Right ventricle myocardium superior (tissue), 1 donor: ENCODE measurements around the gene TAF1. TPM values are rescaled to one million over a fixed set of nuclear protein-coding genes. Genes with fewer than 3 reads are reported as not detected.
"Not testable (repeated sequence)": the region's sequence is repeated elsewhere in the genome, so short reads cannot be mapped to it uniquely, and the experiment has no call there.

Source experiments
- ATAC-seq: fragments of 200-7000 bp; cut with Tn5 transposase; one replicate; pipeline ENCODE4 v1.9.1; 2020; ENCODE audit warnings: mild to moderate bottlenecking; ENCODE audit not compliant: poor library complexity
- DNase-seq: peaks from one replicate; pipeline ENCODE4 v3.0.0-alpha.2; 2020
- intact Hi-C: fragments of 100-400 bp; cut with DNase I; formaldehyde crosslinking; loops from one replicate; pipeline ENCODE4 v1.11.2; 2022
- long read RNA-seq: library from polyadenylated mRNA; unstranded; transcript quantifications from one replicate; pipeline ENCODE4 v2.0.0, GENCODE V29; 2021
- total RNA-seq: library from RNA; stranded (reverse); fragmentation: NEBNext Ultra II Directional; extraction: Animal tissue kit (Norgen Biotek cat#: 25700); gene quantifications from one replicate; pipeline ENCODE4 v1.2.1, GENCODE V29; 2021
- donor health status: DM: no; HTN: yes; CAD: no; lungs with severe emphysema.

TAF1 gene
- total RNA-seq = 13.4 TPM
- long read RNA-seq, partial matches to known transcripts = 3 of 7 reads
- long read RNA-seq, other reads (novel, unspliced or antisense) = 3 of 7 reads

GRCh38 chrX:71365875-71366673 is at the start of gene TAF1:
TSS of gene TAF1 (plus strand) at chrX:71366357. CDS start at chrX:71366375, 18 bp downstream.
- intact Hi-C loops = no loop called here
- peak; percentile 96 for ATAC-seq

GRCh38 chrX:71316959-71317358 is 49.2 kb upstream of the TAF1 start:
- ATAC-seq = peak; percentile 68
- intact Hi-C loops, DNase-seq: not testable (repeated sequence)

More at GRCh38 chrX:71365875-71366673, at the start of gene TAF1:
- peak; percentile 95 for DNase-seq

GRCh38 chrX:71320126-71320525 is 46.0 kb upstream of the TAF1 start:
- no peak for DNase-seq
- no peak for ATAC-seq
- intact Hi-C loops = no loop called here

GRCh38 chrX:71321731-71322130 is 44.4 kb upstream of the TAF1 start:
- no peak for DNase-seq
- intact Hi-C loops = no loop called here
- ATAC-seq = peak; percentile 56

GRCh38 chrX:71324452-71324851 is 41.7 kb upstream of the TAF1 start:
- ATAC-seq, DNase-seq, intact Hi-C loops: not testable (repeated sequence)

- DNase-seq (no peak), ATAC-seq (no peak)
- intact Hi-C loops = no loop called here
Measured at GRCh38 chrX:71326394-71326793, 39.8 kb upstream of the TAF1 start.

- ATAC-seq, DNase-seq, intact Hi-C loops: not testable (repeated sequence)
Measured at GRCh38 chrX:71349151-71349665, 16.9 kb upstream of the TAF1 start.

- ATAC-seq, intact Hi-C loops, DNase-seq: not testable (repeated sequence)
Measured at GRCh38 chrX:71349867-71350266, 16.3 kb upstream of the TAF1 start.

- intact Hi-C loops, ATAC-seq, DNase-seq: not testable (repeated sequence)
Measured at GRCh38 chrX:71352439-71352838, 13.7 kb upstream of the TAF1 start.

- DNase-seq (no peak), ATAC-seq (no peak)
- intact Hi-C loops = no loop called here
Measured at GRCh38 chrX:71364221-71364620, 1.9 kb upstream of the TAF1 start.

- ATAC-seq (peak; percentile 5), DNase-seq (no peak)
- intact Hi-C loops = no loop called here
Measured at GRCh38 chrX:71365356-71365874, 742 bp upstream of the TAF1 start.

GRCh38 chrX:71366674-71367256 is 608 bp downstream of the TAF1 start:
- peak; percentile 18 for ATAC-seq
- DNase-seq = peak; percentile 40
- intact Hi-C loops = no loop called here

- ATAC-seq = no peak
- intact Hi-C loops = no loop called here
- DNase-seq = no peak
Measured at GRCh38 chrX:71367396-71367795, 1.2 kb downstream of the TAF1 start.

GRCh38 chrX:71372388-71372787 is 6.2 kb downstream of the TAF1 start:
- intact Hi-C loops = no loop called here
- no peak for ATAC-seq
- DNase-seq = no peak

- ATAC-seq (no peak), DNase-seq (no peak)
- intact Hi-C loops = no loop called here
Measured at GRCh38 chrX:71378732-71379131, 12.6 kb downstream of the TAF1 start.

- not testable (repeated sequence) for DNase-seq, ATAC-seq
- intact Hi-C loops = loop anchor here (10.0 kb wide), 1 partner anchor 173 kb away; no protein-coding TSS in a partner anchor
Measured at GRCh38 chrX:71391725-71392124, 25.6 kb downstream of the TAF1 start.

GRCh38 chrX:71393919-71394318 is 27.8 kb downstream of the TAF1 start:
- ATAC-seq (no peak), DNase-seq (no peak)
- intact Hi-C loops = loop anchor here (10.0 kb wide), 1 partner anchor 171 kb away; no protein-coding TSS in a partner anchor

- intact Hi-C loops = loop anchor here (10.0 kb wide), 1 partner anchor 168 kb away; no protein-coding TSS in a partner anchor
- ATAC-seq (no peak), DNase-seq (no peak)
Measured at GRCh38 chrX:71396576-71396975, 30.4 kb downstream of the TAF1 start.

GRCh38 chrX:71400710-71401109 is 34.6 kb downstream of the TAF1 start:
- DNase-seq (no peak), ATAC-seq (no peak)
- intact Hi-C loops = no loop called here
